ENCODE results near the gene CNTNAP2.

- TF ChIP-seq CTCF (conservative IDR thresholded peaks at IDR 0.05; ENCODE audit: low read depth, low read length) (no peak), POLR2A (IDR thresholded peaks at IDR 0.05; ENCODE audit: low read depth, low read length) (no peak), SMC3 (IDR thresholded peaks at IDR 0.05; ENCODE audit: low read depth, low read length) (no peak), RFX5 (IDR thresholded peaks at IDR 0.05; ENCODE audit: low read depth, low read length) (no peak), FOS (IDR thresholded peaks at IDR 0.05; ENCODE audit: low read depth, low read length) (no peak), MXI1 (IDR thresholded peaks at IDR 0.05; ENCODE audit: borderline replicate concordance, low read depth, low read length) (no peak), BHLHE40 (IDR thresholded peaks at IDR 0.05; ENCODE audit: low read depth, low read length) (no peak), USF2 (IDR thresholded peaks at IDR 0.05; ENCODE audit: low read depth, low read length) (no peak), RAD21 (IDR thresholded peaks at IDR 0.05; ENCODE audit: low read length) (no peak), MAZ (IDR thresholded peaks at IDR 0.05; ENCODE audit: borderline replicate concordance, low read depth, low read length) (no peak), CEBPB (IDR thresholded peaks at IDR 0.05; ENCODE audit: low read depth, low read length) (no peak)
Measured at GRCh38 chr7:148347981-148348380, 2231.4 kb downstream of the CNTNAP2 start.
